H1 (cell line): ENCODE results near the gene PPIL4. TPM values are rescaled to one million over a fixed set of nuclear protein-coding genes. Genes with fewer than 3 reads are reported as not detected.

Source experiments
- KDM1A ChIP-seq: fragments of 200-600, 300-600 bp; sonication (generic); IDR thresholded peaks from 2 replicates; pipeline ENCODE4 v1.7.1; 2016; ENCODE audit warnings: mild to moderate bottlenecking, low read length, borderline replicate concordance
- NANOG ChIP-seq: IDR thresholded peaks from 2 replicates; pipeline ENCODE4 v1.6.1; 2011; ENCODE audit warnings: low read length, low read depth, mild to moderate bottlenecking, inconsistent platforms; ENCODE audit not compliant: insufficient read depth, poor library complexity, severe bottlenecking
- polyA plus RNA-seq, 7 experiments: library from polyadenylated mRNA; depleted of rRNA in 3 of 7; stranded (reverse) in 5 of 7; unstranded in 2 of 7; fragments of >200 nt in 5 of 7; fragments of 200-250 nt in 2 of 7; gene quantifications; 1 replicate in 5 of 7; 2 replicates in 1 of 7; 4 replicates in 1 of 7; pipeline versions ENCODE4 v1.2.1 to v1.2.3, GENCODE V29; 2011 to 2013; ENCODE audit warnings: missing spikeins in 2 of 7, mixed read lengths in 2 of 7
- small RNA-seq: library from polyadenylated mRNA; stranded (forward); fragments of <200 nt; extraction: miRNeasy Mini kit (QIAGEN cat#:217004); gene quantifications from one replicate; pipeline ENCODE3, GENCODE V24; 2013; ENCODE audit not compliant: insufficient read depth
- total RNA-seq: library from RNA; stranded (reverse); fragmentation: NEBNext Ultra II Directional; extraction: Animal tissue kit (Norgen Biotek cat#: 25700); gene quantifications from 2 replicates; pipeline ENCODE4 v1.2.1, GENCODE V29; 2021

PPIL4 gene
- total and polyA plus RNA-seq, 2 of the 8 experiments (the other 6 are each of a cell fraction or from before 2014, with no cell fraction given) = 2.0 to 33.2 TPM

- TF ChIP-seq NANOG (no peak), KDM1A (no peak)
These were observed 90.7 kb downstream of the PPIL4 start (continued) for GRCh38 chr6:149455031-149455732.

Small RNA genes lying within 50 kb of the gene (small RNA-seq; reads per million reads assigned to genes)
- not detected for gene RF00410
- gene RNU7-3P = not detected

Other genes with a start within 250 kb of the PPIL4 start
- 57.4 and 63.0 TPM in 2 replicates for gene TAB2, start 228.3 kb downstream of the PPIL4 start, total RNA-seq
- 26.2 and 40.4 TPM in 2 replicates for gene TAB2, start 228.3 kb downstream of the PPIL4 start, polyA plus RNA-seq (2011; rRNA removed)
- 1.0 and 1.3 TPM in 2 replicates for gene SUMO4, start 145.8 kb downstream of the PPIL4 start, total RNA-seq
- 0.09 TPM in 1 of 2 replicates, not detected in the other for gene SUMO4, start 145.8 kb downstream of the PPIL4 start, polyA plus RNA-seq (2011; rRNA removed)
- 0.07 and 0.08 TPM in 2 replicates for gene ZC3H12D, start 61.0 kb downstream of the PPIL4 start, total RNA-seq
- 0.05 TPM in 2 replicates for gene ZC3H12D, start 61.0 kb downstream of the PPIL4 start, polyA plus RNA-seq (2011; rRNA removed)
- gene GINM1, start 20.3 kb upstream of the PPIL4 start, total RNA-seq = 21.6 and 24.0 TPM in 2 replicates
- gene GINM1, start 20.3 kb upstream of the PPIL4 start, polyA plus RNA-seq (2011; rRNA removed) = 4.0 and 5.1 TPM in 2 replicates
- gene KATNA1, start 102.7 kb upstream of the PPIL4 start, total RNA-seq = 19.1 and 20.3 TPM in 2 replicates
- gene KATNA1, start 102.7 kb upstream of the PPIL4 start, polyA plus RNA-seq (2011; rRNA removed) = 7.3 and 7.6 TPM in 2 replicates
- gene LATS1, start 172.1 kb upstream of the PPIL4 start, total RNA-seq = 20.3 and 21.7 TPM in 2 replicates
- 5.9 and 8.9 TPM in 2 replicates for gene LATS1, start 172.1 kb upstream of the PPIL4 start, polyA plus RNA-seq (2011; rRNA removed)
- gene NUP43, start 200.5 kb upstream of the PPIL4 start, total RNA-seq = 76.9 and 83.4 TPM in 2 replicates
- 19.6 and 25.2 TPM in 2 replicates for gene NUP43, start 200.5 kb upstream of the PPIL4 start, polyA plus RNA-seq (2011; rRNA removed)
- gene PCMT1, start 203.7 kb upstream of the PPIL4 start, total RNA-seq = 91.3 and 91.4 TPM in 2 replicates
- 76.2 and 84.3 TPM in 2 replicates for gene PCMT1, start 203.7 kb upstream of the PPIL4 start, polyA plus RNA-seq (2011; rRNA removed)